H9 (cell line): Measurements from ENCODE around the gene GPR62. TPM values are rescaled to one million over a fixed set of nuclear protein-coding genes. Genes with fewer than 3 reads are reported as not detected.

Experiments used
- DNase-seq: peaks from one replicate; pipeline ENCODE4 v3.0.0-alpha.2; 2017
- H2AFZ ChIP-seq: one replicate; pipeline ENCODE4 v1.6.1; 2013; ENCODE audit warnings: mild to moderate bottlenecking, low read length, control low read depth, moderate library complexity
- H2AK5ac ChIP-seq: 2 replicates; pipeline ENCODE4 v1.6.1; 2013; ENCODE audit warnings: low read length, control low read depth, mixed read lengths; ENCODE audit not compliant: insufficient read length
- H2BK120ac ChIP-seq: one replicate; pipeline ENCODE4 v1.6.1; 2013; ENCODE audit warnings: low read depth, mild to moderate bottlenecking, low read length, control low read depth, inconsistent platforms; ENCODE audit not compliant: poor library complexity, severe bottlenecking
- H2BK12ac ChIP-seq: 2 replicates; pipeline ENCODE4 v1.6.1; 2013; ENCODE audit warnings: low read length, control low read depth, mixed read lengths, low read depth; ENCODE audit not compliant: insufficient read length
- H2BK15ac ChIP-seq: 2 replicates; pipeline ENCODE4 v1.6.1; 2013; ENCODE audit warnings: low read depth, low read length, control low read depth
- H2BK20ac ChIP-seq: one replicate; pipeline ENCODE4 v1.6.1; 2013; ENCODE audit warnings: low read depth, mild to moderate bottlenecking, low read length, control low read depth, inconsistent platforms; ENCODE audit not compliant: poor library complexity, severe bottlenecking
- H2BK5ac ChIP-seq: 2 replicates; pipeline ENCODE4 v1.6.1; 2013; ENCODE audit warnings: low read length, control low read depth, mixed read lengths; ENCODE audit not compliant: insufficient read length
- H3K14ac ChIP-seq: 2 replicates; pipeline ENCODE4 v1.6.1; 2013; ENCODE audit warnings: low read length, control low read depth; ENCODE audit not compliant: insufficient read depth
- H3K18ac ChIP-seq: 2 replicates; pipeline ENCODE4 v1.6.1; 2013; ENCODE audit warnings: low read depth, mild to moderate bottlenecking, mixed read lengths, low read length, control low read depth; ENCODE audit not compliant: insufficient read length
- H3K23ac ChIP-seq: 2 replicates; pipeline ENCODE4 v1.6.1; 2013; ENCODE audit warnings: low read length, control low read depth, mixed read lengths, low read depth; ENCODE audit not compliant: insufficient read length
- H3K23me2 ChIP-seq: 2 replicates; pipeline ENCODE4 v1.6.1; 2013; ENCODE audit warnings: low read depth, mild to moderate bottlenecking, mixed read lengths, low read length, control low read depth; ENCODE audit not compliant: insufficient read length, poor library complexity, severe bottlenecking
- H3K27ac ChIP-seq: 2 replicates; pipeline ENCODE4 v1.5.1; 2013; ENCODE audit warnings: low read length, control low read depth, mixed read lengths, low read depth; ENCODE audit not compliant: insufficient read length
- H3K27me3 ChIP-seq: 2 replicates; pipeline ENCODE4 v1.6.1; 2013; ENCODE audit warnings: low read length, control low read depth, inconsistent platforms; ENCODE audit not compliant: insufficient read depth
- H3K4ac ChIP-seq: 2 replicates; pipeline ENCODE4 v1.6.1; 2013; ENCODE audit warnings: low read depth, mild to moderate bottlenecking, control low read depth, inconsistent platforms, low read length, moderate library complexity
- H3K4me1 ChIP-seq: 2 replicates; pipeline ENCODE4 v1.6.1; 2013; ENCODE audit warnings: low read length, control low read depth, inconsistent platforms; ENCODE audit not compliant: insufficient read depth
- H3K4me2 ChIP-seq: 2 replicates; pipeline ENCODE4 v1.6.1; 2013; ENCODE audit warnings: low read length, control low read depth, mixed read lengths; ENCODE audit not compliant: insufficient read length, insufficient read depth
- H3K56ac ChIP-seq: 2 replicates; pipeline ENCODE4 v1.6.1; 2013; ENCODE audit warnings: low read depth, mild to moderate bottlenecking, mixed read lengths, low read length, control low read depth; ENCODE audit not compliant: insufficient read length
- H3K79me1 ChIP-seq: 2 replicates; pipeline ENCODE4 v1.6.1; 2013; ENCODE audit warnings: low read depth, mild to moderate bottlenecking, moderate library complexity, low read length, control low read depth, inconsistent platforms; ENCODE audit not compliant: insufficient read depth, poor library complexity, severe bottlenecking
- H3K79me2 ChIP-seq: 2 replicates; pipeline ENCODE4 v1.6.1; 2013; ENCODE audit warnings: low read length, control low read depth, inconsistent platforms; ENCODE audit not compliant: insufficient read depth
- H3K9ac ChIP-seq: 2 replicates; pipeline ENCODE4 v1.6.1; 2013; ENCODE audit warnings: low read length, control low read depth, mixed read lengths; ENCODE audit not compliant: insufficient read length; ENCODE audit errors: extremely low read depth
- H3K9me3 ChIP-seq: one replicate; pipeline ENCODE4 v1.6.1; 2013; ENCODE audit warnings: low read depth, low read length, inconsistent platforms; ENCODE audit not compliant: control insufficient read depth
- H3T11ph ChIP-seq: one replicate; pipeline ENCODE4 v1.6.1; 2013; ENCODE audit warnings: mild to moderate bottlenecking, low read length, control low read depth, inconsistent platforms
- H4K20me1 ChIP-seq: one replicate; pipeline ENCODE4 v1.6.1; 2013; ENCODE audit not compliant: control insufficient read depth, insufficient read length, insufficient read depth
- H4K5ac ChIP-seq: 2 replicates; pipeline ENCODE4 v1.6.1; 2013; ENCODE audit warnings: low read depth, mild to moderate bottlenecking, mixed read lengths, low read length, control low read depth; ENCODE audit not compliant: insufficient read length
- H4K8ac ChIP-seq: replicated peaks from 2 replicates; pipeline ENCODE4 v1.6.1; 2013; ENCODE audit warnings: low read length, control low read depth, mixed read lengths, low read depth; ENCODE audit not compliant: insufficient read length
- H4K91ac ChIP-seq: 2 replicates; pipeline ENCODE4 v1.6.1; 2013; ENCODE audit warnings: low read depth, mild to moderate bottlenecking, moderate library complexity, mixed read lengths, low read length, control low read depth; ENCODE audit not compliant: insufficient read length
- H3K27ac Mint-ChIP-seq, 3 experiments: 2 replicates in 2 of 3; 3 replicates in 1 of 3; pipeline ENCODE4 v1.8.0; 2020 to 2021; ENCODE audit warnings: mixed read lengths in 3 of 3, mild to moderate bottlenecking in 1 of 3, moderate library complexity in 1 of 3
- H3K27me3 Mint-ChIP-seq: 2 replicates; pipeline ENCODE4 v1.8.0; 2021; ENCODE audit warnings: low read depth, mild to moderate bottlenecking, moderate library complexity, mixed read lengths
- H3K36me3 Mint-ChIP-seq, 3 experiments: 2 replicates in 2 of 3; 3 replicates in 1 of 3; pipeline ENCODE4 v1.8.0; 2020 to 2021; ENCODE audit warnings: low read depth in 3 of 3, mixed read lengths in 3 of 3; ENCODE audit not compliant: insufficient read depth in 1 of 3
- H3K4me1 Mint-ChIP-seq, 2 experiments: 2 replicates each; pipeline ENCODE4 v1.8.0; 2020; ENCODE audit warnings: mixed read lengths in 2 of 2
- H3K4me3 Mint-ChIP-seq, 2 experiments: 2 replicates in 1 of 2; 3 replicates in 1 of 2; pipeline ENCODE4 v1.8.0; 2020 to 2021; ENCODE audit warnings: mild to moderate bottlenecking in 2 of 2, mixed read lengths in 2 of 2, moderate library complexity in 1 of 2
- H3K9me3 Mint-ChIP-seq, 2 experiments: 2 replicates in 1 of 2; 3 replicates in 1 of 2; pipeline ENCODE4 v1.8.0; 2020; ENCODE audit warnings: mild to moderate bottlenecking in 2 of 2, mixed read lengths in 2 of 2, moderate library complexity in 1 of 2
- CTCF ChIP-seq: fragments of 200-600 bp; sonication (generic); conservative IDR thresholded peaks from 3 replicates; pipeline ENCODE4 v1.8.0; 2021; ENCODE audit warnings: antibody characterized with exemption, mild to moderate bottlenecking
- WGBS: extraction: QIAGEN DNeasy Blood & Tissue Kit; methylation state at CpG from one replicate; pipeline ENCODE4 v1.1.7; 2013; ENCODE audit warnings: missing lambda C conversion rate, low lambda C conversion rate, mixed read lengths; ENCODE audit not compliant: insufficient read length; ENCODE audit errors: extremely low coverage; 5-methylcytosine and 5-hydroxymethylcytosine counted together
- total RNA-seq: library from RNA; stranded (reverse); gene quantifications from 2 replicates; pipeline ENCODE4 v1.2.1, GENCODE V29; 2021

The GPR62 gene
- total RNA-seq, 1 experiment from 2014 or later: 0.13 TPM

GRCh38 chr3:51943451-51944391 lies 11.5 kb upstream of the GPR62 start:
- peaks cover 10% of the 10 kb centered on the region for H3K79me2 ChIP-seq
- H3K23ac ChIP-seq: no peak overlapping the region
- H3K18ac ChIP-seq: no peak overlapping the region
- TF ChIP-seq CTCF: no peak
- Mint-ChIP-seq H3K36me3 (peaks cover 8 to 18% (median 15%) of the 10 kb centered on the region in 3 experiments; a peak in 6 of 7 replicates), H3K27me3 (peaks cover 59% of the 10 kb centered on the region), H3K9me3 (no peaks in the 10 kb centered on the region; a peak in 1 of 5 replicates), H3K4me3 (no peak overlapping the region), H3K4me1 (peaks cover 17 to 18% of the 10 kb centered on the region in 2 experiments), H3K27ac (no peak overlapping the region)
- H2BK20ac ChIP-seq: no peak overlapping the region
- H3K4me2 ChIP-seq: no peak overlapping the region
- H4K20me1 ChIP-seq: peaks cover 6% of the 10 kb centered on the region
- no peaks in the 10 kb centered on the region for H3K9me3 ChIP-seq
- H2AFZ ChIP-seq: no peak overlapping the region
- no peaks in the 10 kb centered on the region for H3K27me3 ChIP-seq
- no peak overlapping the region for H2BK5ac ChIP-seq
- H4K91ac ChIP-seq: no peak overlapping the region
- H3K4me1 ChIP-seq: 0 out of 2 replicates have a peak, but pooled peaks cover 2% of the 10 kb centered on the region
- H3K9ac ChIP-seq: no peak overlapping the region
- no peak overlapping the region; the same call in 1 of the 2 replicates for H3K14ac ChIP-seq
- H2BK120ac ChIP-seq: no peak overlapping the region
- no peak overlapping the region for H3T11ph ChIP-seq
- H2AK5ac ChIP-seq: no peak overlapping the region
- no CpG with 5 or more reads among the region's 21 CpGs for WGBS
- H2BK12ac ChIP-seq: no peak overlapping the region
- no peak for DNase-seq
- no peak overlapping the region for H4K5ac ChIP-seq
- peaks cover 16% of the 10 kb centered on the region for H3K23me2 ChIP-seq
- peaks cover 12% of the 10 kb centered on the region for H3K79me1 ChIP-seq
- no peak overlapping the region for H3K27ac ChIP-seq
- no peak overlapping the region for H2BK15ac ChIP-seq
- H3K56ac ChIP-seq: no peak overlapping the region
- H3K4ac ChIP-seq: no peak overlapping the region
- H4K8ac ChIP-seq: no peak overlapping the region
